C4-2B (cell line): ENCODE data around the gene NHP2.

ENCODE experiments used
- ZFX ChIP-seq: fragments of 450-650 bp; IDR thresholded peaks from 2 replicates; pipeline ENCODE4 v1.6.1; 2017
- TF ChIP-seq, protein P1 (sequence below): fragments of 450-650 bp; conservative IDR thresholded peaks from 2 replicates; pipeline ENCODE4 v1.5.1; 2017; ENCODE audit warnings: mild to moderate bottlenecking

DNA sequence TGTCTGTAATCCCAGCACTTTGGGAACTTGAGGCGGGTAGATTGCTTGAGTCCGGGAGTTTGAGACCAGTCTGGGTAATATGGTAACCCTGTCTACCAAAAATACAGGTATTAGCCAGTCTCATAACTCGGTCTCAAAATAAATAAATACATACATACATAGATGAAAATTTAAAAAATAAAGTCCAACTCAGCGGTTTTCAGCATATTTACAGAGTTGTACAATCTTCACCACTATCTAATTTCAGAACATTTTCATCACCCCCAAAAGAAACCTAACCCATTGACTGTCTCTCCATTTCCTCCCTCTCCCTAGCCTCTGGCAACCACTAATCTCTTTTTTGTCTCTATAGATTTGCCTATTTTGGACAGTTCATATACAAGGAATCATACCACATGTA lies 12.1 kb downstream of the NHP2 start:
- TF ChIP-seq, protein P1, sequence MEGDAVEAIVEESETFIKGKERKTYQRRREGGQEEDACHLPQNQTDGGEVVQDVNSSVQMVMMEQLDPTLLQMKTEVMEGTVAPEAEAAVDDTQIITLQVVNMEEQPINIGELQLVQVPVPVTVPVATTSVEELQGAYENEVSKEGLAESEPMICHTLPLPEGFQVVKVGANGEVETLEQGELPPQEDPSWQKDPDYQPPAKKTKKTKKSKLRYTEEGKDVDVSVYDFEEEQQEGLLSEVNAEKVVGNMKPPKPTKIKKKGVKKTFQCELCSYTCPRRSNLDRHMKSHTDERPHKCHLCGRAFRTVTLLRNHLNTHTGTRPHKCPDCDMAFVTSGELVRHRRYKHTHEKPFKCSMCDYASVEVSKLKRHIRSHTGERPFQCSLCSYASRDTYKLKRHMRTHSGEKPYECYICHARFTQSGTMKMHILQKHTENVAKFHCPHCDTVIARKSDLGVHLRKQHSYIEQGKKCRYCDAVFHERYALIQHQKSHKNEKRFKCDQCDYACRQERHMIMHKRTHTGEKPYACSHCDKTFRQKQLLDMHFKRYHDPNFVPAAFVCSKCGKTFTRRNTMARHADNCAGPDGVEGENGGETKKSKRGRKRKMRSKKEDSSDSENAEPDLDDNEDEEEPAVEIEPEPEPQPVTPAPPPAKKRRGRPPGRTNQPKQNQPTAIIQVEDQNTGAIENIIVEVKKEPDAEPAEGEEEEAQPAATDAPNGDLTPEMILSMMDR, result no peak
- TF ChIP-seq ZFX, result no peak
